BLaER1 treated with 17β-estradiol and CSF1 and Interleukin-3, amounts not matched to agents 10 nM and 100 nM (cell line): ENCODE results near the gene BET1L.
"Not testable (repeated sequence)": the region's sequence is repeated elsewhere in the genome, so short reads cannot be mapped to it uniquely, and the experiment has no call there.

Experiments used
- H3K27ac ChIP-seq, 11 experiments: shearing (Covaris generic); formaldehyde crosslinking; 2 replicates each; pipeline ENCODE4 v1.8.1; 2022
- H3K27me3 ChIP-seq, 11 experiments: shearing (Covaris generic); formaldehyde crosslinking; 2 replicates each; pipeline ENCODE4 v1.8.1; 2022
- H3K36me3 ChIP-seq, 11 experiments: shearing (Covaris generic); formaldehyde crosslinking; 2 replicates each; pipeline ENCODE4 v1.8.1; 2022
- H3K4me1 ChIP-seq, 10 experiments: shearing (Covaris generic); formaldehyde crosslinking; 2 replicates each; pipeline ENCODE4 v1.8.1; 2022
- H3K4me2 ChIP-seq, 11 experiments: shearing (Covaris generic); formaldehyde crosslinking; 2 replicates each; pipeline ENCODE4 v1.8.1; 2022
- H3K4me3 ChIP-seq, 10 experiments: shearing (Covaris generic); formaldehyde crosslinking; 2 replicates each; pipeline ENCODE4 v1.8.1; 2022
- H3K9ac ChIP-seq, 11 experiments: shearing (Covaris generic); formaldehyde crosslinking; 2 replicates each; pipeline ENCODE4 v1.8.1; 2022
- H3K9me3 ChIP-seq, 11 experiments: shearing (Covaris generic); formaldehyde crosslinking; replicated peaks in 1 of 11; 2 replicates each; pipeline ENCODE4 v1.8.1; 2022
- H4K20me1 ChIP-seq, 11 experiments: shearing (Covaris generic); formaldehyde crosslinking; 2 replicates each; pipeline ENCODE4 v1.8.1; 2022
- Cebpa-rat ChIP-seq, 11 experiments: shearing (Covaris generic); IDR thresholded peaks; 2 replicates each; pipeline ENCODE4 v1.8.1; 2022

Gene BET1L

GRCh38 chr11:250274-250673 is 43.1 kb upstream of the BET1L start:
- Histone ChIP-seq H3K27me3 (no peaks in the 10 kb centered on the region), H3K9ac (peak overlapping the region in 3 of 11 experiments; percentile 1 to 23 (median 5); a peak in 2 of 22 replicates), H3K9me3 (no peaks in the 10 kb centered on the region), H3K27ac (peak overlapping the region in 1 of 11 experiments; percentile 11; a peak in 1 of 22 replicates), H3K4me2 (no peak overlapping the region), H3K4me1 (peaks cover 0 to 5% (median 0%) of the 10 kb centered on the region in 10 experiments; a peak in 3 of 20 replicates), H4K20me1 (peaks cover 0 to 58% (median 21%) of the 10 kb centered on the region in 11 experiments; a peak in 13 of 22 replicates), H3K36me3 (peaks cover 84 to 88% (median 85%) of the 10 kb centered on the region in 11 experiments), H3K4me3 (no peak overlapping the region)
- TF ChIP-seq Cebpa-rat (IDR thresholded peaks at IDR 0.05) = no peak

- peaks cover 96 to 99% (median 97%) of the 10 kb centered on the region in 11 experiments for H3K36me3 ChIP-seq
- no peak overlapping the region for H3K4me2 ChIP-seq
- no peak for TF ChIP-seq Cebpa-rat (IDR thresholded peaks at IDR 0.05)
Observed at GRCh38 chr11:249062-249461, 41.9 kb upstream of the BET1L start.

GRCh38 chr11:244376-244775 is 37.2 kb upstream of the BET1L start:
- no peaks in the 10 kb centered on the region for H3K9me3 ChIP-seq
- H3K9ac ChIP-seq = no peak overlapping the region; a peak in 1 of 22 replicates
- H3K36me3 ChIP-seq = peaks cover 95 to 100% (median 99%) of the 10 kb centered on the region in 11 experiments
- TF ChIP-seq Cebpa-rat (IDR thresholded peaks at IDR 0.05) = no peak
- no peaks in the 10 kb centered on the region for H3K27me3 ChIP-seq
- no peak overlapping the region for H3K27ac ChIP-seq
- H3K4me3 ChIP-seq = no peak overlapping the region
- H4K20me1 ChIP-seq = peaks cover 0 to 62% (median 39%) of the 10 kb centered on the region in 11 experiments; a peak in 17 of 22 replicates
- peaks cover 0 to 7% (median under 1%) of the 10 kb centered on the region in 10 experiments; a peak in 4 of 20 replicates for H3K4me1 ChIP-seq
- no peak overlapping the region for H3K4me2 ChIP-seq

More at GRCh38 chr11:249062-249461, 41.9 kb upstream of the BET1L start:
- H4K20me1 ChIP-seq = peaks cover 0 to 63% (median 21%) of the 10 kb centered on the region in 11 experiments; a peak in 13 of 22 replicates
- H3K9ac ChIP-seq = peak overlapping the region in 4 of 11 experiments; percentile 3 to 33 (median 8); a peak in 3 of 22 replicates
- no peak overlapping the region for H3K27ac ChIP-seq
- no peak overlapping the region for H3K4me3 ChIP-seq
- H3K27me3 ChIP-seq = no peaks in the 10 kb centered on the region
- H3K9me3 ChIP-seq = no peaks in the 10 kb centered on the region
- H3K4me1 ChIP-seq = peaks cover 0 to 5% (median 0%) of the 10 kb centered on the region in 10 experiments; a peak in 3 of 20 replicates

GRCh38 chr11:241634-242033 is 34.4 kb upstream of the BET1L start:
- H4K20me1 ChIP-seq = peaks cover 0 to 71% (median 52%) of the 10 kb centered on the region in 11 experiments; a peak in 17 of 22 replicates
- no peak overlapping the region for H3K4me2 ChIP-seq

GRCh38 chr11:240315-240714 is 33.1 kb upstream of the BET1L start:
- H3K4me1 ChIP-seq = peaks cover 20 to 29% (median 23%) of the 10 kb centered on the region in 10 experiments
- no peak for TF ChIP-seq Cebpa-rat (IDR thresholded peaks at IDR 0.05)
- no peaks in the 10 kb centered on the region for H3K27me3 ChIP-seq
- no peaks in the 10 kb centered on the region for H3K9me3 ChIP-seq
- H3K4me3 ChIP-seq = no peak overlapping the region
- H3K36me3 ChIP-seq = peaks cover 60 to 72% (median 67%) of the 10 kb centered on the region in 11 experiments
- no peak overlapping the region for H3K4me2 ChIP-seq
- H3K27ac ChIP-seq = no peak overlapping the region
- no peak overlapping the region; a peak in 1 of 22 replicates for H3K9ac ChIP-seq
- H4K20me1 ChIP-seq = peaks cover 0 to 62% (median 52%) of the 10 kb centered on the region in 11 experiments; a peak in 17 of 22 replicates

More at GRCh38 chr11:241634-242033, 34.4 kb upstream of the BET1L start:
- peaks cover 14 to 25% (median 19%) of the 10 kb centered on the region in 10 experiments for H3K4me1 ChIP-seq
- H3K36me3 ChIP-seq = peaks cover 73 to 85% (median 80%) of the 10 kb centered on the region in 11 experiments
- peak overlapping the region in 7 of 11 experiments; percentile 3 to 45 (median 15); a peak in 7 of 22 replicates for H3K9ac ChIP-seq
- no peak overlapping the region for H3K27ac ChIP-seq
- no peaks in the 10 kb centered on the region for H3K9me3 ChIP-seq
- no peak for TF ChIP-seq Cebpa-rat (IDR thresholded peaks at IDR 0.05)
- H3K27me3 ChIP-seq = no peaks in the 10 kb centered on the region
- H3K4me3 ChIP-seq = no peak overlapping the region

- Histone ChIP-seq H3K4me2 (peak overlapping the region; percentile 84 to 96 (median 93)), H4K20me1 (peaks cover 0 to 52% (median 46%) of the 10 kb centered on the region in 11 experiments; a peak in 17 of 22 replicates), H3K9ac (peak overlapping the region; percentile 90 to 99 (median 96); a peak in 18 of 22 replicates), H3K4me1 (peaks cover 27 to 38% (median 33%) of the 10 kb centered on the region in 10 experiments), H3K4me3 (peak overlapping the region; percentile 87 to 100 (median 98); a peak in 16 of 20 replicates), H3K27ac (peak overlapping the region in 4 of 11 experiments; percentile 91 to 95 (median 93); a peak in 7 of 22 replicates), H3K36me3 (peaks cover 40 to 52% (median 47%) of the 10 kb centered on the region in 11 experiments)
- H3K9me3 ChIP-seq, H3K27me3 ChIP-seq: not testable (repeated sequence)
Observed at GRCh38 chr11:238346-238745, 31.1 kb upstream of the BET1L start.

GRCh38 chr11:236774-237767 is 29.9 kb upstream of the BET1L start, which contains the start of gene PSMD13:
TSS of gene PSMD13 (plus strand) at chr11:236976. CDS start at chr11:237050, 74 bp downstream.
- Histone ChIP-seq H3K4me3 (peak within 1 kb of the TSS; percentile 87 to 100 (median 98)), H3K9me3 (no peaks in the 10 kb centered on the region), H3K27ac (peak within 1 kb of the TSS; percentile 76 to 97 (median 95)), H3K27me3 (no peaks in the 10 kb centered on the region), H3K4me1 (peaks cover 27 to 38% (median 33%) of the 10 kb centered on the region in 10 experiments), H3K4me2 (peak within 1 kb of the TSS; percentile 90 to 99 (median 95)), H3K9ac (peak within 1 kb of the TSS; percentile 93 to 99 (median 96)), H3K36me3 (peaks cover 32 to 45% (median 38%) of the 10 kb centered on the region in 11 experiments), H4K20me1 (peaks cover 0 to 46% (median 42%) of the 10 kb centered on the region in 11 experiments; a peak in 17 of 22 replicates)
- TF ChIP-seq Cebpa-rat (IDR thresholded peaks at IDR 0.05) = no peak

GRCh38 chr11:235997-236773 is 29.0 kb upstream of the BET1L start, which contains the start of gene SIRT3:
TSS of gene SIRT3 (minus strand) at chr11:236342. CDS start at chr11:236328, 14 bp downstream.
- peaks cover 24 to 37% (median 29%) of the 10 kb centered on the region in 11 experiments for H3K36me3 ChIP-seq
- H3K27me3 ChIP-seq = no peaks in the 10 kb centered on the region

More at GRCh38 chr11:235997-236773, 29.0 kb upstream of the BET1L start, which contains the start of gene SIRT3:
- Histone ChIP-seq H4K20me1 (peaks cover 0 to 38% (median 33%) of the 10 kb centered on the region in 11 experiments; a peak in 17 of 22 replicates), H3K4me1 (peaks cover 27 to 38% (median 33%) of the 10 kb centered on the region in 10 experiments), H3K27ac (peak within 1 kb of the TSS; percentile 76 to 97 (median 95)), H3K4me2 (peak within 1 kb of the TSS; percentile 90 to 99 (median 95)), H3K9me3 (no peaks in the 10 kb centered on the region), H3K4me3 (peak within 1 kb of the TSS; percentile 87 to 100 (median 98)), H3K9ac (peak within 1 kb of the TSS; percentile 93 to 99 (median 96))
- TF ChIP-seq Cebpa-rat (IDR thresholded peaks at IDR 0.05) = no peak
